HepG2 (cell line): ENCODE results near the gene CCDC197. TPM values are rescaled to one million over a fixed set of nuclear protein-coding genes. Genes with fewer than 3 reads are reported as not detected.

ENCODE experiments used
- ATAC-seq: fragments of 200-7000 bp; cut with Tn5 transposase; 3 replicates; pipeline ENCODE4 v1.9.1; 2020; ENCODE audit warnings: mild to moderate bottlenecking, moderate library complexity
- BruUV-seq: library from RNA; stranded (reverse); fragments of 400-500 nt; replicated peaks from 2 replicates; lab custom pipeline; 2021; lab: Mats Ljungman, UMichigan
- CTCF ChIA-PET: fragments of 300-600 bp; formaldehyde crosslinking; extraction: SDS; loops from one replicate; lab custom pipeline; 2021; ENCODE audit warnings: low total read pairs, inconsistent platforms, low intra/inter-chr PET ratio; lab: Yijun Ruan, JAX
- POLR2A ChIA-PET: fragments of 350-600 bp; sonication (Branson Sonifier 250); formaldehyde crosslinking; loops from one replicate; lab custom pipeline; 2020; ENCODE audit warnings: antibody characterized with exemption, inconsistent platforms; lab: Yijun Ruan, JAX
- DNase-seq: peaks from one replicate; pipeline ENCODE4 v3.0.0-alpha.2; 2015; ENCODE audit warnings: low spot score
- FAIRE-seq: peaks from 3 replicates; lab custom pipeline; 2011; peaks lifted over from hg19 to GRCh38; lab: Jason Lieb, UNC
- H2AFZ ChIP-seq: one replicate; pipeline ENCODE4 v1.6.1; 2011; ENCODE audit warnings: low read length, inconsistent platforms
- H3K27ac ChIP-seq: fragments of 300-600 bp; 3 replicates; pipeline ENCODE4 v1.8.0; 2011; ENCODE audit warnings: mixed run types, mild to moderate bottlenecking, mixed read lengths, low read length, inconsistent platforms; ENCODE audit not compliant: insufficient read depth; ENCODE audit errors: extremely low read length
- H3K27me3 ChIP-seq, 2 experiments: fragments of 200-600 bp in 1 of 2; 2 replicates in 1 of 2; 3 replicates in 1 of 2; pipeline versions ENCODE4 v1.6.0 to v1.8.0; 2011; ENCODE audit warnings: low read length in 2 of 2, mild to moderate bottlenecking in 2 of 2, moderate library complexity in 2 of 2, inconsistent platforms in 1 of 2; ENCODE audit not compliant: insufficient read depth in 2 of 2, control insufficient read depth in 1 of 2
- H3K36me3 ChIP-seq, 2 experiments: fragments of 200-600 bp in 1 of 2; replicated peaks in 1 of 2; 2 replicates in 1 of 2; 3 replicates in 1 of 2; pipeline versions ENCODE4 v1.5.1 to v1.8.0; 2011; ENCODE audit warnings: low read length in 2 of 2, inconsistent platforms in 1 of 2; ENCODE audit not compliant: insufficient read depth in 2 of 2, control insufficient read depth in 1 of 2
- H3K4me1 ChIP-seq: 2 replicates; pipeline ENCODE4 v1.5.1; 2012; ENCODE audit warnings: low read length, inconsistent platforms; ENCODE audit not compliant: insufficient read depth
- H3K4me2 ChIP-seq: 2 replicates; pipeline ENCODE4 v1.6.0; 2011; ENCODE audit warnings: low read depth, low read length, inconsistent platforms
- H3K4me3 ChIP-seq, 3 experiments: fragments of 200-600 bp in 1 of 3; sonication (generic), shearing (Covaris generic) in 1 of 3; replicated peaks in 1 of 3; 2 replicates each; pipeline ENCODE4 v1.5.1; 2011 to 2016; ENCODE audit warnings: low read length in 3 of 3, inconsistent platforms in 2 of 3, low read depth in 2 of 3, mild to moderate bottlenecking in 2 of 3, control low read depth in 1 of 3, mixed read lengths in 1 of 3; ENCODE audit not compliant: insufficient read depth in 1 of 3
- H3K79me2 ChIP-seq: one replicate; pipeline ENCODE4 v1.6.1; 2011; ENCODE audit warnings: low read length, inconsistent platforms; ENCODE audit not compliant: insufficient read depth
- H3K9ac ChIP-seq: 2 replicates; pipeline ENCODE4 v1.6.0; 2011; ENCODE audit warnings: mild to moderate bottlenecking, low read depth, low read length, inconsistent platforms; ENCODE audit not compliant: insufficient read depth
- H3K9me3 ChIP-seq: 2 replicates; pipeline ENCODE4 v1.5.1; 2012; ENCODE audit warnings: mild to moderate bottlenecking, low read length
- H4K20me1 ChIP-seq: 2 replicates; pipeline ENCODE4 v1.6.0; 2011; ENCODE audit warnings: inconsistent platforms, mild to moderate bottlenecking, low read length, moderate library complexity; ENCODE audit not compliant: insufficient read depth
- ZBTB46 ChIP-seq: sonication (generic); formaldehyde crosslinking; IDR thresholded peaks from 2 replicates; pipeline ENCODE4 v1.4.0; 2020; ENCODE audit warnings: mild to moderate bottlenecking, missing genetic modification reagents, borderline replicate concordance
- ZMYM3 ChIP-seq: sonication (generic); formaldehyde crosslinking; IDR thresholded peaks from 2 replicates; pipeline ENCODE4 v1.5.1; 2020; ENCODE audit warnings: mild to moderate bottlenecking, missing genetic modification reagents
- ZNF687 ChIP-seq: sonication (generic); formaldehyde crosslinking; IDR thresholded peaks from 2 replicates; pipeline ENCODE4 v1.5.1; 2020; ENCODE audit warnings: mild to moderate bottlenecking, missing genetic modification reagents, moderate library complexity
- WGBS: methylation state at CpG from one replicate; pipeline ENCODE4 v1.1.6; 2017; ENCODE audit warnings: low lambda C conversion rate; 5-methylcytosine and 5-hydroxymethylcytosine counted together
- in situ Hi-C: cut with HindIII; loops from 2 replicates; pipeline ENCODE4 v1.10.0; 2017; ENCODE audit warnings: low pct_unique_long_range_greater_than_20kb; ENCODE audit not compliant: extremely low pct_ligation_motif_present
- intact Hi-C: fragments of 100-400 bp; cut with micrococcal nuclease; formaldehyde crosslinking; loops from one replicate; pipeline ENCODE4 v1.10.0; 2022; ENCODE audit not compliant: unreplicated experiment
- polyA plus RNA-seq, 8 experiments: library from polyadenylated mRNA; depleted of rRNA in 3 of 8; stranded (reverse) in 7 of 8; unstranded in 1 of 8; fragments of >200 nt; fragmentation: Illumina TruSeq in 4 of 8; extraction: Trizol in 4 of 8; gene quantifications; 2 replicates each; pipeline versions ENCODE4 v1.2.1 to v1.2.3, GENCODE V29; 2011 to 2016; ENCODE audit warnings: low read depth in 4 of 8, missing spikeins in 1 of 8, mixed read lengths in 1 of 8; ENCODE audit not compliant: insufficient read depth in 1 of 8
- total RNA-seq, 5 experiments: library from RNA; depleted of rRNA; stranded (reverse); fragments of >200 nt; fragmentation: Illumina TruSeq; extraction: Trizol; gene quantifications; 2 replicates each; pipeline ENCODE4 v1.2.3, GENCODE V29; 2016; ENCODE audit warnings: low read depth in 1 of 5

CCDC197 gene
- total and polyA plus RNA-seq, 2 of the 13 experiments (the other 11 are each of a cell fraction or from before 2014, with no cell fraction given), result 0.11 to 0.13 TPM

- intact Hi-C loops (no loop called here), in situ Hi-C loops (no loop called here)
- H4K20me1 ChIP-seq, result no peaks in the 10 kb centered on the region
- DNase-seq (no peak), FAIRE-seq (no peak), ATAC-seq (no peak)
- WGBS, result 91% methylated on average over 7 of the region's 7 CpGs
- H3K9ac ChIP-seq, result peak overlapping the region; percentile 4; the same call in 1 of the 2 replicates
- peaks cover 2% of the 10 kb centered on the region for H3K79me2 ChIP-seq
- TF ChIP-seq ZBTB46 (CRISPR knock-in tag) (no peak), ZNF687 (CRISPR knock-in tag) (0 out of 2 replicates have a peak, but pooled peaks have one; percentile 10), ZMYM3 (CRISPR knock-in tag) (peak; percentile 47; the same call in 1 of the 2 replicates)
- BruUV-seq, result no TSS peak
- ChIA-PET CTCF (no interaction called here), POLR2A (interaction anchor here (0.6 to 1.8 kb wide), 4 partner anchors 9 to 276 kb away, joined by 4 to 6 read pairs (median 4); partner anchors contain the start of genes DDX24 and IFI27L1)
- H3K36me3 ChIP-seq, result 0 out of 5 replicates have a peak, but pooled peaks cover 0 to 3% of the 10 kb centered on the region in 2 experiments
- H3K9me3 ChIP-seq, result no peaks in the 10 kb centered on the region
- H3K4me3 ChIP-seq, result no peak overlapping the region
- H3K27ac ChIP-seq, result no peak overlapping the region
- no peak overlapping the region for H3K4me2 ChIP-seq
- peaks cover 37% of the 10 kb centered on the region for H3K4me1 ChIP-seq
- H3K27me3 ChIP-seq, result no peaks in the 10 kb centered on the region
- no peak overlapping the region for H2AFZ ChIP-seq
Measured at GRCh38 chr14:94029671-94030203, 32.6 kb downstream of the CCDC197 start.
